Activated CD4-positive, alpha-beta memory T cell treated with anti-CD3 and anti-CD28 coated beads, Interleukin-2, amount 10 ng/mL, durations not matched to agents 7 days and 5 days (primary cell): ENCODE data around the gene SNAPC4. TPM values are rescaled to one million over a fixed set of nuclear protein-coding genes. Genes with fewer than 3 reads are reported as not detected.
"Not testable (repeated sequence)": the region's sequence is repeated elsewhere in the genome, so short reads cannot be mapped to it uniquely, and the experiment has no call there.

ENCODE experiments used
- CTCF ChIA-PET: fragments of 350-600 bp; sonication (Branson Sonifier 250); formaldehyde crosslinking; loops from one replicate; lab custom pipeline; 2021; ENCODE audit warnings: antibody characterized with exemption, inconsistent platforms; lab: Charles Lee
- POLR2A ChIA-PET: fragments of 350-600 bp; sonication (Branson Sonifier 250); formaldehyde crosslinking; loops from one replicate; lab custom pipeline; 2021; ENCODE audit warnings: antibody characterized with exemption; lab: Charles Lee
- DNase-seq: peaks from one replicate; pipeline ENCODE4 v3.0.0-alpha.2; 2020
- H3K27ac Mint-ChIP-seq: one replicate; pipeline ENCODE4 v1.8.0; 2021; ENCODE audit warnings: mild to moderate bottlenecking, mixed read lengths
- H3K27me3 Mint-ChIP-seq: one replicate; pipeline ENCODE4 v1.8.0; 2021; ENCODE audit warnings: mixed read lengths
- H3K36me3 Mint-ChIP-seq: one replicate; pipeline ENCODE4 v1.8.0; 2021; ENCODE audit warnings: low read depth, mixed read lengths
- H3K4me1 Mint-ChIP-seq: one replicate; pipeline ENCODE4 v1.8.0; 2021; ENCODE audit warnings: mixed read lengths
- H3K4me3 Mint-ChIP-seq: one replicate; pipeline ENCODE4 v1.8.0; 2021; ENCODE audit warnings: mild to moderate bottlenecking, mixed read lengths
- H3K9me3 Mint-ChIP-seq: one replicate; pipeline ENCODE4 v1.8.0; 2021; ENCODE audit warnings: mixed read lengths
- total RNA-seq, 2 experiments: library from RNA; stranded (reverse); gene quantifications; one replicate each; pipeline ENCODE4 v1.2.3, GENCODE V29; 2021

SNAPC4 gene
- total RNA-seq, 2 experiments from 2014 or later = 8.8 TPM

- Mint-ChIP-seq H3K36me3 (no peaks in the 10 kb centered on the region), H3K27ac (no peak overlapping the region), H3K9me3 (no peaks in the 10 kb centered on the region), H3K27me3 (no peaks in the 10 kb centered on the region), H3K4me1 (peaks cover 6% of the 10 kb centered on the region), H3K4me3 (no peak overlapping the region)
- no peak for DNase-seq
- CTCF ChIA-PET = no interaction called here
- POLR2A ChIA-PET = no interaction called here
Observed at GRCh38 chr9:136361047-136361753, 38.8 kb downstream of the SNAPC4 start.

GRCh38 chr9:136359774-136360718 lies 39.9 kb downstream of the SNAPC4 start:
- POLR2A ChIA-PET = no interaction called here
- Mint-ChIP-seq H3K27me3 (no peaks in the 10 kb centered on the region), H3K4me1 (peaks cover 6% of the 10 kb centered on the region), H3K36me3 (no peaks in the 10 kb centered on the region), H3K4me3 (no peak overlapping the region), H3K27ac (no peak overlapping the region), H3K9me3 (no peaks in the 10 kb centered on the region)
- DNase-seq = no peak
- CTCF ChIA-PET = no interaction called here

GRCh38 chr9:136358888-136359287 lies 41.1 kb downstream of the SNAPC4 start:
- Mint-ChIP-seq H3K4me1 (peaks cover 6% of the 10 kb centered on the region), H3K36me3 (no peaks in the 10 kb centered on the region), H3K9me3 (no peaks in the 10 kb centered on the region), H3K27me3 (no peaks in the 10 kb centered on the region), H3K4me3 (no peak overlapping the region), H3K27ac (no peak overlapping the region)
- DNase-seq = no peak
- ChIA-PET POLR2A (no interaction called here), CTCF (no interaction called here)

GRCh38 chr9:136358016-136358415 lies 42.0 kb downstream of the SNAPC4 start:
- no peak for DNase-seq
- POLR2A ChIA-PET = no interaction called here
- H3K4me1 Mint-ChIP-seq = peaks cover 6% of the 10 kb centered on the region
- H3K27ac Mint-ChIP-seq = no peak overlapping the region
- no peak overlapping the region for H3K4me3 Mint-ChIP-seq
- CTCF ChIA-PET = no interaction called here
- no peaks in the 10 kb centered on the region for H3K9me3 Mint-ChIP-seq
- no peaks in the 10 kb centered on the region for H3K27me3 Mint-ChIP-seq
- no peaks in the 10 kb centered on the region for H3K36me3 Mint-ChIP-seq

GRCh38 chr9:136357202-136357725 lies 42.7 kb downstream of the SNAPC4 start:
- ChIA-PET CTCF (no interaction called here), POLR2A (no interaction called here)
- Mint-ChIP-seq H3K4me3 (no peak overlapping the region), H3K27ac (no peak overlapping the region), H3K9me3 (no peaks in the 10 kb centered on the region), H3K36me3 (no peaks in the 10 kb centered on the region), H3K27me3 (no peaks in the 10 kb centered on the region), H3K4me1 (no peaks in the 10 kb centered on the region)
- DNase-seq = no peak

- DNase-seq = no peak
- Mint-ChIP-seq H3K4me1 (no peaks in the 10 kb centered on the region), H3K36me3 (no peaks in the 10 kb centered on the region), H3K27ac (no peak overlapping the region), H3K27me3 (no peaks in the 10 kb centered on the region), H3K9me3 (no peaks in the 10 kb centered on the region), H3K4me3 (no peak overlapping the region)
- ChIA-PET POLR2A (no interaction called here), CTCF (no interaction called here)
Observed at GRCh38 chr9:136355616-136356557, 44.1 kb downstream of the SNAPC4 start.

- H3K27ac Mint-ChIP-seq = no peak overlapping the region
- POLR2A ChIA-PET = interaction anchor here (1.9 kb wide), 1 partner anchor 9 kb away, joined by 5 read pairs; the partner anchor contains the start of gene DNLZ
Observed at GRCh38 chr9:136354592-136355085, 45.3 kb downstream of the SNAPC4 start.

GRCh38 chr9:136353757-136354488 lies 46.0 kb downstream of the SNAPC4 start:
- no peak overlapping the region for H3K27ac Mint-ChIP-seq
- H3K36me3 Mint-ChIP-seq = no peaks in the 10 kb centered on the region
- H3K4me1 Mint-ChIP-seq = no peaks in the 10 kb centered on the region
- no peak overlapping the region for H3K4me3 Mint-ChIP-seq
- DNase-seq = no peak
- H3K27me3 Mint-ChIP-seq = no peaks in the 10 kb centered on the region
- POLR2A ChIA-PET = interaction anchor here (1.0 to 1.9 kb wide), 2 partner anchors 9 to 31 kb away, joined by 3 to 5 read pairs; partner anchors contain the start of gene DNLZ
- no peaks in the 10 kb centered on the region for H3K9me3 Mint-ChIP-seq
- CTCF ChIA-PET = no interaction called here

More at GRCh38 chr9:136354592-136355085, 45.3 kb downstream of the SNAPC4 start:
- DNase-seq = no peak
- H3K36me3 Mint-ChIP-seq = no peaks in the 10 kb centered on the region
- no peaks in the 10 kb centered on the region for H3K9me3 Mint-ChIP-seq
- no peaks in the 10 kb centered on the region for H3K27me3 Mint-ChIP-seq
- no peaks in the 10 kb centered on the region for H3K4me1 Mint-ChIP-seq
- CTCF ChIA-PET = no interaction called here
- H3K4me3 Mint-ChIP-seq = no peak overlapping the region

GRCh38 chr9:136353088-136353487 lies 46.9 kb downstream of the SNAPC4 start:
- Mint-ChIP-seq H3K4me3 (no peak overlapping the region), H3K9me3 (no peaks in the 10 kb centered on the region), H3K36me3 (no peaks in the 10 kb centered on the region), H3K27ac (no peak overlapping the region), H3K4me1 (no peaks in the 10 kb centered on the region), H3K27me3 (no peaks in the 10 kb centered on the region)
- no peak for DNase-seq
- CTCF ChIA-PET = no interaction called here
- POLR2A ChIA-PET = interaction anchor here (1.0 to 1.9 kb wide), 2 partner anchors 10 to 32 kb away, joined by 3 to 5 read pairs; partner anchors contain the start of gene DNLZ

- Mint-ChIP-seq H3K9me3 (no peaks in the 10 kb centered on the region), H3K36me3 (no peaks in the 10 kb centered on the region), H3K4me3 (no peak overlapping the region), H3K27me3 (no peaks in the 10 kb centered on the region), H3K27ac (no peak overlapping the region), H3K4me1 (no peaks in the 10 kb centered on the region)
- no peak for DNase-seq
- POLR2A ChIA-PET = no interaction called here
- CTCF ChIA-PET = no interaction called here
Observed at GRCh38 chr9:136352682-136353081, 47.3 kb downstream of the SNAPC4 start.

GRCh38 chr9:136351868-136352267 lies 48.1 kb downstream of the SNAPC4 start:
- DNase-seq, H3K9me3 Mint-ChIP-seq, H3K27me3 Mint-ChIP-seq, POLR2A ChIA-PET, H3K36me3 Mint-ChIP-seq, H3K27ac Mint-ChIP-seq, H3K4me1 Mint-ChIP-seq, CTCF ChIA-PET: not testable (repeated sequence)
- H3K4me3 Mint-ChIP-seq = peak overlapping the region; percentile 17
